Astrocyte (in vitro differentiated cells and primary cell): ENCODE data around the gene SPOPL.

ENCODE experiments used
- CTCF ChIP-seq: IDR thresholded peaks from 2 replicates; pipeline ENCODE4 v1.5.1; 2011; ENCODE audit warnings: low read depth, mild to moderate bottlenecking, inconsistent platforms, low read length, moderate library complexity; ENCODE audit not compliant: insufficient read depth
- EZH2 ChIP-seq: IDR thresholded peaks from 2 replicates; pipeline ENCODE4 v1.6.1; 2012; ENCODE audit warnings: mild to moderate bottlenecking, low read length, inconsistent platforms; ENCODE audit not compliant: insufficient read depth

- no peak for TF ChIP-seq CTCF
- no peak for TF ChIP-seq EZH2
Observed at GRCh38 chr2:138455691-138456090, 45.9 kb upstream of the SPOPL start.
